ENCODE measurements around the gene LACC1. TPM values are rescaled to one million over a fixed set of nuclear protein-coding genes. Genes with fewer than 3 reads are reported as not detected.

Gene LACC1
- 2.4 and 3.2 TPM in 2 replicates for total RNA-seq

- no peak for DNase-seq (ENCODE audit: low spot score)
- peaks cover 28% of the 10 kb centered on the region for H3K4me1 Mint-ChIP-seq (ENCODE audit: low read depth)
- H3K27me3 Mint-ChIP-seq (ENCODE audit: insufficient read depth), result peaks cover 17% of the 10 kb centered on the region
- H3K27ac Mint-ChIP-seq, result peak within 1 kb of the TSS; percentile 81
- no peaks in the 10 kb centered on the region for H3K9me3 Mint-ChIP-seq
- H3K36me3 Mint-ChIP-seq (ENCODE audit: low read depth), result no peaks in the 10 kb centered on the region
- H3K4me3 Mint-ChIP-seq, result peak within 1 kb of the TSS; percentile 84
- intact Hi-C loops (cut with micrococcal nuclease), result loop anchor here (1.0 to 10.0 kb wide), 6 partner anchors 263 to 1385 kb away; partner anchors contain the start of gene TSC22D1
Measured at GRCh38 chr13:43879755-43880181, at the start of gene LACC1. Gene LACC1, plus strand, starts transcription at chr13:43879904. Its CDS starts 1,082 bp downstream, at chr13:43880986.

GRCh38 chr13:43830497-43830881 is 49.2 kb upstream of the LACC1 start:
- Mint-ChIP-seq H3K27ac (no peak overlapping the region), H3K4me1 (ENCODE audit: low read depth) (no peaks in the 10 kb centered on the region), H3K36me3 (ENCODE audit: low read depth) (no peaks in the 10 kb centered on the region), H3K27me3 (ENCODE audit: insufficient read depth) (peaks cover 7% of the 10 kb centered on the region), H3K9me3 (no peaks in the 10 kb centered on the region), H3K4me3 (no peak overlapping the region)
- DNase-seq (ENCODE audit: low spot score), result no peak
- intact Hi-C loops (cut with micrococcal nuclease), result no loop called here

- Mint-ChIP-seq H3K4me3 (no peak overlapping the region), H3K9me3 (no peaks in the 10 kb centered on the region), H3K27me3 (ENCODE audit: insufficient read depth) (peaks cover 7% of the 10 kb centered on the region), H3K36me3 (ENCODE audit: low read depth) (no peaks in the 10 kb centered on the region), H3K27ac (no peak overlapping the region), H3K4me1 (ENCODE audit: low read depth) (no peaks in the 10 kb centered on the region)
- DNase-seq (ENCODE audit: low spot score), result no peak
- intact Hi-C loops (cut with micrococcal nuclease), result no loop called here
Measured at GRCh38 chr13:43831088-43831487, 48.6 kb upstream of the LACC1 start.

- Mint-ChIP-seq H3K4me1 (ENCODE audit: low read depth) (no peaks in the 10 kb centered on the region), H3K27ac (no peak overlapping the region)
Measured at GRCh38 chr13:43835701-43836100, 44.0 kb upstream of the LACC1 start.

GRCh38 chr13:43838909-43839308 is 40.8 kb upstream of the LACC1 start:
- H3K36me3 Mint-ChIP-seq (ENCODE audit: low read depth), result no peaks in the 10 kb centered on the region
- no peak overlapping the region for H3K4me3 Mint-ChIP-seq
- peaks cover 5% of the 10 kb centered on the region for H3K27me3 Mint-ChIP-seq (ENCODE audit: insufficient read depth)
- no peak overlapping the region for H3K27ac Mint-ChIP-seq
- H3K9me3 Mint-ChIP-seq, result no peaks in the 10 kb centered on the region
- intact Hi-C loops (cut with micrococcal nuclease), result no loop called here
- no peak for DNase-seq (ENCODE audit: low spot score)
- H3K4me1 Mint-ChIP-seq (ENCODE audit: low read depth), result no peaks in the 10 kb centered on the region

More at GRCh38 chr13:43835701-43836100, 44.0 kb upstream of the LACC1 start:
- Mint-ChIP-seq H3K36me3 (ENCODE audit: low read depth) (no peaks in the 10 kb centered on the region), H3K9me3 (no peaks in the 10 kb centered on the region), H3K4me3 (no peak overlapping the region), H3K27me3 (ENCODE audit: insufficient read depth) (peaks cover 4% of the 10 kb centered on the region)
- DNase-seq (ENCODE audit: low spot score), result no peak
- intact Hi-C loops (cut with micrococcal nuclease), result no loop called here

GRCh38 chr13:43846496-43847158 is 33.1 kb upstream of the LACC1 start:
- Mint-ChIP-seq H3K36me3 (ENCODE audit: low read depth) (no peaks in the 10 kb centered on the region), H3K27me3 (ENCODE audit: insufficient read depth) (peaks cover 14% of the 10 kb centered on the region), H3K27ac (no peak overlapping the region), H3K4me3 (no peak overlapping the region), H3K9me3 (peaks cover 18% of the 10 kb centered on the region), H3K4me1 (ENCODE audit: low read depth) (no peaks in the 10 kb centered on the region)
- intact Hi-C loops (cut with micrococcal nuclease), result no loop called here
- no peak for DNase-seq (ENCODE audit: low spot score)

GRCh38 chr13:43848001-43848649 is 31.6 kb upstream of the LACC1 start:
- Mint-ChIP-seq H3K9me3 (peaks cover 33% of the 10 kb centered on the region), H3K4me1 (ENCODE audit: low read depth) (no peaks in the 10 kb centered on the region), H3K36me3 (ENCODE audit: low read depth) (no peaks in the 10 kb centered on the region), H3K27me3 (ENCODE audit: insufficient read depth) (peaks cover 16% of the 10 kb centered on the region), H3K4me3 (no peak overlapping the region), H3K27ac (no peak overlapping the region)
- DNase-seq (ENCODE audit: low spot score), result no peak
- intact Hi-C loops (cut with micrococcal nuclease), result no loop called here

- Mint-ChIP-seq H3K36me3 (ENCODE audit: low read depth) (no peaks in the 10 kb centered on the region), H3K4me3 (no peak overlapping the region), H3K4me1 (ENCODE audit: low read depth) (no peaks in the 10 kb centered on the region), H3K27me3 (ENCODE audit: insufficient read depth) (peaks cover 5% of the 10 kb centered on the region), H3K27ac (no peak overlapping the region), H3K9me3 (peaks cover 44% of the 10 kb centered on the region)
- intact Hi-C loops (cut with micrococcal nuclease), result no loop called here
- DNase-seq (ENCODE audit: low spot score), result no peak
Measured at GRCh38 chr13:43850873-43851272, 28.8 kb upstream of the LACC1 start.

GRCh38 chr13:43852923-43853404 is 26.7 kb upstream of the LACC1 start:
- no peak overlapping the region for H3K27ac Mint-ChIP-seq
- no peaks in the 10 kb centered on the region for H3K4me1 Mint-ChIP-seq (ENCODE audit: low read depth)
- H3K4me3 Mint-ChIP-seq, result no peak overlapping the region
- peaks cover 44% of the 10 kb centered on the region for H3K9me3 Mint-ChIP-seq
- H3K27me3 Mint-ChIP-seq (ENCODE audit: insufficient read depth), result peaks cover 5% of the 10 kb centered on the region
- H3K36me3 Mint-ChIP-seq (ENCODE audit: low read depth), result no peaks in the 10 kb centered on the region
- DNase-seq (ENCODE audit: low spot score), result no peak
- intact Hi-C loops (cut with micrococcal nuclease), result no loop called here

GRCh38 chr13:43861863-43862262 is 17.8 kb upstream of the LACC1 start:
- Mint-ChIP-seq H3K9me3 (no peaks in the 10 kb centered on the region), H3K27ac (no peak overlapping the region), H3K4me3 (no peak overlapping the region)

GRCh38 chr13:43864921-43865320 is 14.8 kb upstream of the LACC1 start:
- intact Hi-C loops (cut with micrococcal nuclease), result no loop called here
- H3K36me3 Mint-ChIP-seq (ENCODE audit: low read depth), result no peaks in the 10 kb centered on the region
- H3K27ac Mint-ChIP-seq, result no peak overlapping the region
- no peak for DNase-seq (ENCODE audit: low spot score)
- no peaks in the 10 kb centered on the region for H3K4me1 Mint-ChIP-seq (ENCODE audit: low read depth)
- no peaks in the 10 kb centered on the region for H3K27me3 Mint-ChIP-seq (ENCODE audit: insufficient read depth)
- H3K4me3 Mint-ChIP-seq, result no peak overlapping the region
- no peaks in the 10 kb centered on the region for H3K9me3 Mint-ChIP-seq

More at GRCh38 chr13:43861863-43862262, 17.8 kb upstream of the LACC1 start:
- H3K4me1 Mint-ChIP-seq (ENCODE audit: low read depth), result no peaks in the 10 kb centered on the region
- intact Hi-C loops (cut with micrococcal nuclease), result no loop called here
- H3K36me3 Mint-ChIP-seq (ENCODE audit: low read depth), result no peaks in the 10 kb centered on the region
- peaks cover 3% of the 10 kb centered on the region for H3K27me3 Mint-ChIP-seq (ENCODE audit: insufficient read depth)
- DNase-seq (ENCODE audit: low spot score), result no peak

GRCh38 chr13:43865892-43866291 is 13.8 kb upstream of the LACC1 start:
- H3K27ac Mint-ChIP-seq, result no peak overlapping the region
- intact Hi-C loops (cut with micrococcal nuclease), result no loop called here
- H3K9me3 Mint-ChIP-seq, result no peaks in the 10 kb centered on the region
- DNase-seq (ENCODE audit: low spot score), result no peak
- no peaks in the 10 kb centered on the region for H3K4me1 Mint-ChIP-seq (ENCODE audit: low read depth)
- no peak overlapping the region for H3K4me3 Mint-ChIP-seq
- H3K36me3 Mint-ChIP-seq (ENCODE audit: low read depth), result no peaks in the 10 kb centered on the region
- no peaks in the 10 kb centered on the region for H3K27me3 Mint-ChIP-seq (ENCODE audit: insufficient read depth)

- no peak for DNase-seq (ENCODE audit: low spot score)
- Mint-ChIP-seq H3K4me1 (ENCODE audit: low read depth) (peaks cover under 1% of the 10 kb centered on the region), H3K4me3 (no peak overlapping the region), H3K9me3 (no peaks in the 10 kb centered on the region), H3K36me3 (ENCODE audit: low read depth) (no peaks in the 10 kb centered on the region), H3K27me3 (ENCODE audit: insufficient read depth) (peaks cover 4% of the 10 kb centered on the region), H3K27ac (no peak overlapping the region)
- intact Hi-C loops (cut with micrococcal nuclease), result loop anchor here (5.0 to 10.0 kb wide), 3 partner anchors 70 to 1377 kb away; no protein-coding TSS in a partner anchor
Measured at GRCh38 chr13:43872181-43872580, 7.5 kb upstream of the LACC1 start.

Measured in activated T-helper 1 cell treated with anti-CD3 and anti-CD28 coated beads, Interleukin-12 subunit alpha, Interleukin-12 subunit beta, Interleukin-2, Interleukin-4 antibody, amounts not matched to agents 30 ng/mL and 10 ng/mL and 1 ng/mL, durations not matched to agents 14 hours and 24 hours and 36 hours (primary cell).